Gastroesophageal sphincter (tissue), 4 donors: ENCODE results near the gene CARS1. TPM values are rescaled to one million over a fixed set of nuclear protein-coding genes. Genes with fewer than 3 reads are reported as not detected.

Experiments used
- ATAC-seq: fragments of 150-250 bp; one replicate; pipeline ENCODE4 v1.9.1; 2016; ENCODE audit warnings: mild to moderate bottlenecking, moderate library complexity
- H3K27ac ChIP-seq, 4 donors: fragments of 200-600 bp; sonication (generic) in 3 of 4; 1 replicate in 3 of 4; 2 replicates in 1 of 4; pipeline ENCODE4 v1.5.1; 2016 to 2019
- H3K27me3 ChIP-seq: fragments of 200-600 bp; sonication (generic); one replicate; pipeline ENCODE4 v1.5.1; 2019
- H3K36me3 ChIP-seq, 2 donors: fragments of 200-600 bp; sonication (generic); one replicate each; pipeline ENCODE4 v1.5.1; 2019; ENCODE audit warnings: control low read depth in 1 of 2
- H3K4me1 ChIP-seq, 3 donors: fragments of 200-600 bp; sonication (generic); 1 replicate in 2 of 3; 2 replicates in 1 of 3; pipeline ENCODE4 v1.5.1; 2016 to 2019; ENCODE audit warnings: control low read depth in 2 of 3
- H3K4me3 ChIP-seq, 2 donors: fragments of 200-600 bp; sonication (generic); one replicate each; pipeline ENCODE4 v1.5.1; 2019; ENCODE audit warnings: mild to moderate bottlenecking in 1 of 2, moderate library complexity in 1 of 2
- H3K9me3 ChIP-seq, 3 donors: fragments of 200-600 bp; sonication (generic); one replicate each; pipeline ENCODE4 v1.5.1; 2017 to 2019; ENCODE audit warnings: control low read depth in 2 of 3
- EP300 ChIP-seq: sonication (generic); formaldehyde crosslinking; IDR thresholded peaks from one replicate; pipeline ENCODE4 v1.6.1; 2017; ENCODE audit warnings: antibody characterized with exemption, mild to moderate bottlenecking
- POLR2A ChIP-seq, 2 donors: fragments of 450-650 bp; IDR thresholded peaks; one replicate each; pipeline ENCODE4 v1.6.1; 2017; ENCODE audit warnings: antibody characterized with exemption in 2 of 2, mild to moderate bottlenecking in 2 of 2, moderate library complexity in 1 of 2
- POLR2AphosphoS5 ChIP-seq: sonication (generic); formaldehyde crosslinking; IDR thresholded peaks from one replicate; pipeline ENCODE4 v1.6.1; 2017; ENCODE audit warnings: antibody characterized with exemption
- WGBS, 2 donors: methylation state at CpG; one replicate each; pipeline ENCODE4 v1.1.5; 2018; ENCODE audit warnings: low coverage in 1 of 2; 5-methylcytosine and 5-hydroxymethylcytosine counted together
- total RNA-seq, 4 donors: library from RNA; depleted of rRNA; stranded (reverse); fragments of >200 nt; gene quantifications; one replicate each; pipeline ENCODE4 v1.1.0, GENCODE V29; 2016
- TF ChIP-seq, protein P1 (sequence below), 4 experiments: fragments of 200-600 bp in 2 of 4; fragments of 450-650 bp in 2 of 4; sonication (generic) in 1 of 4; IDR thresholded peaks; one replicate each; pipeline ENCODE4 v1.5.1; 2017 to 2019; ENCODE audit warnings: antibody characterized with exemption in 4 of 4, mild to moderate bottlenecking in 2 of 4, moderate library complexity in 2 of 4

The CARS1 gene
- total RNA-seq, 4 donors from 2014 or later, result 29.1 to 41.5 (median 31.2) TPM

DNA sequence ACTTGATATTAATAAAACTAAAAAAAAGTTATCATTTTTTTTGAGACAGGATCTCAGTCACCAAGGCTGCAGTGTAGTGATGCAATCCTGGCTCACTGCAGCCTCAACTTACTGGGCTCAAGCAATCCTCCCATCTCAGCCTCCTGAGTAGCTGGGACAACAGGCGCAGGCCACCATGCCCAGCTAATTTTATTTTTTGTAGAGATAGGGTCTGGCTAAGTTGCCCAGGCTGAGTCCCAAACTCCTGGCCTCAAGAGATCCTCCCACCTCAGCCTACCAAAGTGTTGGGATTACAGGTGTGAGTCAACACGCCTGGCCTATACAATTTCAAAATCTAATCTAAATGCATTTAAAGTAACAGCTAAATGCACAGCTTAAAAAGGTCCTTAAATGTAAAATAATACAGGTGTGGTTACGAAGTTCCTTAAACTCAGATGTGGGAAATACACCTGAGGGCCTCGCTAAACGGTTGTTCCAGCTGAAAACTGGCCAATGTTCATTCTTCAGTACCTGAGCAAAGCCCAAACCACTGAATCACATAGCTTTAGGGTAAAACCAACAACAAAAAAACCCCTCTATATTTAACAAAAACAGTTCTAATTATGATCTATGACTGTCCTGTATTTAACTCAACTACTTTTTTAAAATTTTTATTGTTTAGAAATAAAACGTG lies 76.9 kb downstream of the CARS1 start:
- Histone ChIP-seq H3K36me3 (peaks cover 0 to 43% of the 10 kb centered on the region in 2 donors), H3K27me3 (no peaks in the 10 kb centered on the region), H3K4me3 (no peak overlapping the region), H3K9me3 (no peaks in the 10 kb centered on the region), H3K27ac (no peak overlapping the region), H3K4me1 (peaks cover 0 to 38% (median 8%) of the 10 kb centered on the region in 3 donors)
- TF ChIP-seq POLR2A (IDR thresholded peaks at IDR 0.05), result no peak
- TF ChIP-seq, protein P1, sequence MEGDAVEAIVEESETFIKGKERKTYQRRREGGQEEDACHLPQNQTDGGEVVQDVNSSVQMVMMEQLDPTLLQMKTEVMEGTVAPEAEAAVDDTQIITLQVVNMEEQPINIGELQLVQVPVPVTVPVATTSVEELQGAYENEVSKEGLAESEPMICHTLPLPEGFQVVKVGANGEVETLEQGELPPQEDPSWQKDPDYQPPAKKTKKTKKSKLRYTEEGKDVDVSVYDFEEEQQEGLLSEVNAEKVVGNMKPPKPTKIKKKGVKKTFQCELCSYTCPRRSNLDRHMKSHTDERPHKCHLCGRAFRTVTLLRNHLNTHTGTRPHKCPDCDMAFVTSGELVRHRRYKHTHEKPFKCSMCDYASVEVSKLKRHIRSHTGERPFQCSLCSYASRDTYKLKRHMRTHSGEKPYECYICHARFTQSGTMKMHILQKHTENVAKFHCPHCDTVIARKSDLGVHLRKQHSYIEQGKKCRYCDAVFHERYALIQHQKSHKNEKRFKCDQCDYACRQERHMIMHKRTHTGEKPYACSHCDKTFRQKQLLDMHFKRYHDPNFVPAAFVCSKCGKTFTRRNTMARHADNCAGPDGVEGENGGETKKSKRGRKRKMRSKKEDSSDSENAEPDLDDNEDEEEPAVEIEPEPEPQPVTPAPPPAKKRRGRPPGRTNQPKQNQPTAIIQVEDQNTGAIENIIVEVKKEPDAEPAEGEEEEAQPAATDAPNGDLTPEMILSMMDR (IDR thresholded peaks at IDR 0.05), result no peak
- no peak for TF ChIP-seq EP300
- TF ChIP-seq POLR2AphosphoS5, result no peak
- 69 to 77% methylated on average over 6 of the region's 6 CpGs for WGBS, 2 donors
- no peak for ATAC-seq

DNA sequence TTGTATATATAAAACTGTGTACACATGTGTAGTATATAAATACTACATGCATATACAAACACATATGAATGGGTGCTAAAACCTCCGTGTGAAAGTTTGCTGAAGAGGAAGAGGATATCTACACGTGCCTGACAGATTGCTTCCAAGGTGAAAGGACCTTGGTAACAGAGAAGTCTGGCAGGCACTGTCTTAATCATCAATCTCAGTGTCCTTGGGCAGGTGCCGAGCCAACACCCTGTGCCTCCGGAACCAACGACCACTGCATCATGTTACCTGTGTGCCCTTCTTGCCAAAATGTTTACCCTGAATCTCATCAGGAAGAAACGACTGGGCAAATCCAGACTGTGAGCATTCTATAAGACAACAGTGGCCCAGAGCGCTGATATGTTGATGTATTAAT lies 80.1 kb downstream of the CARS1 start:
- Histone ChIP-seq H3K4me3 (no peak overlapping the region), H3K27ac (no peak overlapping the region), H3K36me3 (peaks cover 4 to 74% of the 10 kb centered on the region in 2 donors), H3K4me1 (peaks cover 0 to 10% (median 4%) of the 10 kb centered on the region in 3 donors), H3K9me3 (no peaks in the 10 kb centered on the region), H3K27me3 (no peaks in the 10 kb centered on the region)
- WGBS, 2 donors, result 64 to 70% methylated on average over 6 to 7 of the region's 7 CpGs
- no peak for ATAC-seq
- TF ChIP-seq, protein P1 (IDR thresholded peaks at IDR 0.05), result no peak
- TF ChIP-seq POLR2A (IDR thresholded peaks at IDR 0.05) (no peak), POLR2AphosphoS5 (no peak), EP300 (no peak)

DNA sequence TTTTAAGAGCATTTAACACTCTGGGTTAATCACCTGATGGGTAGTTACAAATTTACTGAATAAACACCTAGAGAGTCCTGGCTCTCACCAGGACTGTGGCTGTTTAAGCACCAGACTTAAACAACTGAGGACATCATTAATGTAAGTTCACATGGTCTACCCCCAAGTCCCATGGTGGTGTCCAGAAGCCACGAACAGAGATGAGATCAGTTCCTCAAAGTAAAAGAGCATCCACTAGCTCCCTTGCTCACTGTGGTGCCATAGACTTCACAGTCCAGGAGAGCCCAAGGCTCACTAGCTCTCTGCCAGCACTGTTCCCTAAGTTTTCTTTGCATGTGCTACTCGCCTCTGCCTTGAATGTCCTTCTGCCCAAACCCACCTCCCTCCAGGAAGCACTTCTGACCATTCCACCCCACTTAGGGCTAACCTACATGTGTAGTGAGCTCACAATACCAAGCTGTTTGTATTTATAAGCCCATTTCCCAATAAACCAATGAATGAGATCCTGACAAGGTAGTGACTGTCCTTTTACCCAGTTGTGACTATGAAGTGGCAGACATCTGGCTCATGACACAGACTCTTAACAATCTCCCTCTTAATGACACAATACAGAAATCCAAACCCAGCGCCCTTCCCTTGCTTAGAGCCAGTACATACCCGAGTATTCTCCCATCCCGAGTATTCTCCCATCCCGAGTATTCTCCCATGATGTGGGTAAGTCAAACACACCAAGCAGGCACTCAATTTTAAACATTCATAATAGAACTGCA lies 80.7 kb downstream of the CARS1 start:
- TF ChIP-seq, protein P1 (IDR thresholded peaks at IDR 0.05), result no peak
- no peak for TF ChIP-seq POLR2A (IDR thresholded peaks at IDR 0.05)
- TF ChIP-seq EP300, result no peak
- TF ChIP-seq POLR2AphosphoS5, result no peak
- Histone ChIP-seq H3K27ac (no peak overlapping the region), H3K4me3 (no peak overlapping the region), H3K27me3 (no peaks in the 10 kb centered on the region), H3K36me3 (peaks cover 4 to 81% of the 10 kb centered on the region in 2 donors), H3K4me1 (peaks cover 0 to 4% (median 0%) of the 10 kb centered on the region in 3 donors), H3K9me3 (no peaks in the 10 kb centered on the region)
- no peak for ATAC-seq
- WGBS, 2 donors, result 83 to 88% methylated on average over 6 of the region's 6 CpGs

DNA sequence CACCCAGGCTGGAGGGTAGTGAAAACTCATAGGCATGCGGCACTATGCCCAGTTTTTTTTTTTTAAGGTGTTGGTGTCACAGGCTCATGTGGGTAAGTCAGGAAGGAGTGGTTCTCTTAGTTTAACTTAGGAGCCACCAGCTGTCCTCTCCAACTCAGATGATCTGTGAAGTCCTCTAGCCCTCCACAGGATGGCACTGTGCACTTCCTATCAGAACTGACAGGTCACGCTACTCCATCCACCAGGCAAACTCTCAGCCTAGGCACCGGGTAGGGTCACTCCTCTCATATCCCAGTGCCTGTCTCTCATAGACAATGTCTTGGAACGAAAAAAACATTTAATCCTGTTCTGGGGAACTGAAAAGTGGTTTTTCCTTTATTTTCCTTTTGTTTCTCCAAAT lies 81.6 kb downstream of the CARS1 start:
- no peak overlapping the region for H3K4me3 ChIP-seq
- no peaks in the 10 kb centered on the region for H3K4me1 ChIP-seq
- H3K9me3 ChIP-seq, result no peaks in the 10 kb centered on the region
- no peaks in the 10 kb centered on the region for H3K27me3 ChIP-seq
- no peak for TF ChIP-seq EP300
- TF ChIP-seq, protein P1 (IDR thresholded peaks at IDR 0.05), result peak in 2 of 4 experiments; percentile 22 to 24
- H3K27ac ChIP-seq, result no peak overlapping the region
- 78 to 81% methylated on average over 3 to 4 of the region's 4 CpGs for WGBS, 2 donors
- no peak for ATAC-seq
- H3K36me3 ChIP-seq, result peaks cover 4 to 90% of the 10 kb centered on the region in 2 donors
